Ishikawa (cell line): ENCODE data around the gene PTPRN2.

Experiments used
- EP300 ChIP-seq: IDR thresholded peaks from 2 replicates; pipeline ENCODE4 v1.6.1; 2012; ENCODE audit warnings: borderline replicate concordance
- NFIC ChIP-seq: IDR thresholded peaks from 2 replicates; pipeline ENCODE4 v1.6.1; 2012

DNA sequence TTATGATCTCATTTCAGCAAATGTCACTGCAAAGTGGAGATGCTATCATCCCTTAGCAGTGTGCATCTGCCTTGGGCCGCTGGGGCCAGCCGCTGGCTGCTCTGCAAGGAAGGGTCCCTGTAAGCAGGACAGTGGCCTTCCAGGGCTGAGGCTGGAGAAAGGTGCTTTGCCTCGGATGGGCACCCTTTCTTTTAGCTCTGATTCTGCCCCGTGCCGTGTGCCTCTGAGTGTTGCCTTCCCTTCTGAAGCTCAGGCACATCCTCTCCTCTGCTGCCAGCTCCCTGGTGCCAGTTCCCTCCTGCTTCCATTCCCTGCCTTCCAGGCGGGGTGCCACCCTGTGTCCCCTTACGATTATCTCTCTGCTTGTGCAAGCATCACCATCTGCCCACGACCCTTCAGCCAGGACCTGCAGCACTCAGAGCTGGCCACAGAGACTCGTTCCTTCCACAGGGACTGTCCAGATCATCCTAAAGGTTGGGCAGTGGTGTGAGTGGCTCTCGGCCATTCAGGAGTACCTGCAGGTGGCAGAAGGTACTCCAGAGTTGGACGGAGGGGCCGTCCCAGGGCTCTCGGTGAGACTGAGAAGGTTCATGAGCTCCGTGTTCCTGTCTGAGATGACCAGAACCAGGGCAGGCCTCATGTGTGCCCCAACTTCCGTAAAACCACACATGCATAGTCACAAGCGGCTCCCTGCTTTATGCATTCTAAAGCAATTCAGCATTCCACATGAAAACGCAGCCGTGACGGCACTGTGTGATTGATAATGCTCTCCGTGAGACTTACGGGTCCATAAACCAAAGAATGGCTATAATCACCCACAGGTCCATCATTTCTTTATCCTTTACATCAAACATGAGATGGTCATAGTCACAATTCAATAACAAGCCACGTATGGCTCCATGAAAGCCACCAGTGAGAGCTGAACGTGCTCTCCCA, 879.4 kb downstream of the PTPRN2 start:
- TF ChIP-seq NFIC (no peak), EP300 (no peak)
